Lung (tissue), 12 donors: ENCODE results near the gene ZNF783. TPM values are rescaled to one million over a fixed set of nuclear protein-coding genes. Genes with fewer than 3 reads are reported as not detected.

Experiments used
- ATAC-seq: fragments of 200-7000 bp; cut with Tn5 transposase; one replicate; pipeline ENCODE4 v1.9.1; 2020; ENCODE audit warnings: moderate number of reproducible peaks; ENCODE audit not compliant: insufficient read depth, low FRiP score
- DNase-seq, 3 donors: peaks; one replicate each; pipeline ENCODE4 v3.0.0-alpha.2; 2013 to 2017
- H3K27ac ChIP-seq, 2 donors: one replicate each; pipeline ENCODE4 v1.5.1; 2013; ENCODE audit warnings: mild to moderate bottlenecking in 2 of 2, moderate library complexity in 2 of 2, control low read depth in 1 of 2, inconsistent platforms in 1 of 2, low read depth in 1 of 2, low read length in 1 of 2
- H3K27me3 ChIP-seq, 3 donors: one replicate each; pipeline ENCODE4 v1.5.1; 2013; ENCODE audit warnings: low read length in 2 of 3; ENCODE audit not compliant: control insufficient read depth in 3 of 3, insufficient read depth in 3 of 3
- H3K36me3 ChIP-seq, 4 donors: one replicate each; pipeline ENCODE4 v1.5.1; 2013; ENCODE audit warnings: low read length in 4 of 4, mild to moderate bottlenecking in 1 of 4, moderate library complexity in 1 of 4; ENCODE audit not compliant: control insufficient read depth in 4 of 4, insufficient read depth in 4 of 4
- H3K4me1 ChIP-seq, 5 donors: one replicate each; pipeline ENCODE4 v1.5.1; 2013; ENCODE audit warnings: low read length in 5 of 5, mild to moderate bottlenecking in 2 of 5, moderate library complexity in 1 of 5; ENCODE audit not compliant: control insufficient read depth in 5 of 5, insufficient read depth in 5 of 5
- H3K4me3 ChIP-seq: one replicate; pipeline ENCODE4 v1.5.1; 2013; ENCODE audit warnings: mild to moderate bottlenecking, control low read depth, moderate library complexity
- H3K9ac ChIP-seq, 2 donors: one replicate each; pipeline ENCODE4 v1.5.1; 2013; ENCODE audit warnings: low read length in 2 of 2, control low read depth in 1 of 2; ENCODE audit not compliant: insufficient read depth in 1 of 2
- H3K9me3 ChIP-seq, 4 donors: one replicate each; pipeline ENCODE4 v1.5.1; 2013; ENCODE audit warnings: low read length in 3 of 4, mild to moderate bottlenecking in 1 of 4, moderate library complexity in 1 of 4; ENCODE audit not compliant: control insufficient read depth in 4 of 4, insufficient read depth in 3 of 4
- WGBS, 2 donors: extraction: QIAGEN DNeasy Blood & Tissue Kit; methylation state at CpG; one replicate each; pipeline ENCODE4 v1.1.7; 2013; 5-methylcytosine and 5-hydroxymethylcytosine counted together
- polyA plus RNA-seq, 2 donors: library from polyadenylated mRNA; stranded (reverse); fragments of 200-250 nt; gene quantifications; one replicate each; pipeline ENCODE4 v1.2.1, GENCODE V29; 2013
- total RNA-seq, 2 donors: library from RNA; depleted of rRNA in 1 of 2; stranded (reverse); fragments of >200 nt in 1 of 2; gene quantifications; one replicate each; pipeline ENCODE4 v1.2.1, GENCODE V29; 2014 to 2021
- TF ChIP-seq, protein P1 (sequence below): IDR thresholded peaks from 2 replicates; pipeline ENCODE4 v1.5.1; 2012; ENCODE audit warnings: mild to moderate bottlenecking; ENCODE audit errors: control extremely low read depth, extremely low read depth
- donor health status: control.
- donor health status: control.
- donor health status: Bipolar disorder and iron deficiency.
- donor health status: healthy.
- donor health status: DM: yes; HTN: yes; CAD: no.

ZNF783 gene
- total and polyA plus RNA-seq, 4 donors = 6.2 to 16.3 (median 7.7) TPM

DNA sequence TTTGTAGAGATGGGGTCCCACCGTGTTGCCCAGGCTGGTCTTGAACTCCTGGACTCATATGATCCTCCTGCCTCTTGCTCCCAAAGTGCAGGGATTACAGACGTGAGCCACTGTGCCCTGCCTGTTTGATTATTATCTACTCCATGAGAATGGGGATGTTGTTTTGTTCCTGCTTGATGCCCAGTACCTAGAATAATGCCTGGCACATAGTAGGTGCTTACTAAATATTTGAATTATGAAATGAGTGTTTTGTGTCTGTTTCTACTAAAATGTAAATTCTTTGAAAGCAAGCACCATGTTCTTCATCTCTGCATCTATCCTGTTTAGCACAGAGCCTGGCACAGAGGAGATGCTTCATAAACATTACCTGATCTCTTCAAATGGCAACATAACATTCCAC lies 40.9 kb downstream of the ZNF783 start:
- H3K27ac ChIP-seq = no peak overlapping the region
- H3K4me3 ChIP-seq = no peak overlapping the region
- peaks cover 0 to 5% (median 0%) of the 10 kb centered on the region in 4 donors for H3K9me3 ChIP-seq
- TF ChIP-seq, protein P1, sequence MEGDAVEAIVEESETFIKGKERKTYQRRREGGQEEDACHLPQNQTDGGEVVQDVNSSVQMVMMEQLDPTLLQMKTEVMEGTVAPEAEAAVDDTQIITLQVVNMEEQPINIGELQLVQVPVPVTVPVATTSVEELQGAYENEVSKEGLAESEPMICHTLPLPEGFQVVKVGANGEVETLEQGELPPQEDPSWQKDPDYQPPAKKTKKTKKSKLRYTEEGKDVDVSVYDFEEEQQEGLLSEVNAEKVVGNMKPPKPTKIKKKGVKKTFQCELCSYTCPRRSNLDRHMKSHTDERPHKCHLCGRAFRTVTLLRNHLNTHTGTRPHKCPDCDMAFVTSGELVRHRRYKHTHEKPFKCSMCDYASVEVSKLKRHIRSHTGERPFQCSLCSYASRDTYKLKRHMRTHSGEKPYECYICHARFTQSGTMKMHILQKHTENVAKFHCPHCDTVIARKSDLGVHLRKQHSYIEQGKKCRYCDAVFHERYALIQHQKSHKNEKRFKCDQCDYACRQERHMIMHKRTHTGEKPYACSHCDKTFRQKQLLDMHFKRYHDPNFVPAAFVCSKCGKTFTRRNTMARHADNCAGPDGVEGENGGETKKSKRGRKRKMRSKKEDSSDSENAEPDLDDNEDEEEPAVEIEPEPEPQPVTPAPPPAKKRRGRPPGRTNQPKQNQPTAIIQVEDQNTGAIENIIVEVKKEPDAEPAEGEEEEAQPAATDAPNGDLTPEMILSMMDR = no peak
- H3K4me1 ChIP-seq = no peaks in the 10 kb centered on the region
- no peak overlapping the region for H3K9ac ChIP-seq
- ATAC-seq (no peak), DNase-seq (no peak)
- no peaks in the 10 kb centered on the region for H3K36me3 ChIP-seq
- 76 to 84% methylated on average over 2 of the region's 2 CpGs for WGBS, 2 donors
- no peaks in the 10 kb centered on the region for H3K27me3 ChIP-seq

DNA sequence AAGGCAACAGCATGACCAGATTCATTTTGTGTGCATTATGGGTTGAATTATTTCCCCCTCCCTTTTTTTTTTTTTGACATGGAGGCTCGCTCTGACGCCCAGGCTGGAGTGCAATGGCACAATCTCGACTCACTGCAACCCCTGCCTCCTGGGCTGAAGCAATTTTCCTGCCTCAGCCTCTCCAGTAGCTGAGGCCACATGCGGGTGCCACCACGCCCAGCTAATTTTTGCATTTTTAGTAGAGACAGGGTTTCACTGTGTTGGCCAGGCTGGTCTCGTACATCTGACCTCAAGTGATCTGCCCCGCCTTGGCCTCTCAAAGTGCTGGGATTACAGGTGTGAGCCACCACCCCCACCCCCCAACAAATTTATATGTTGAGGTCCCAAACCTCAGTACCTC lies 42.0 kb downstream of the ZNF783 start:
- TF ChIP-seq, protein P1 = no peak
- Histone ChIP-seq H3K36me3 (no peaks in the 10 kb centered on the region), H3K4me1 (no peaks in the 10 kb centered on the region), H3K27me3 (no peaks in the 10 kb centered on the region), H3K9ac (no peak overlapping the region), H3K27ac (no peak overlapping the region), H3K4me3 (no peak overlapping the region), H3K9me3 (peaks cover 0 to 4% (median 0%) of the 10 kb centered on the region in 4 donors)
- ATAC-seq = no peak
- no peak for DNase-seq
- WGBS, 2 donors = 86 to 89% methylated on average over 7 of the region's 7 CpGs

DNA sequence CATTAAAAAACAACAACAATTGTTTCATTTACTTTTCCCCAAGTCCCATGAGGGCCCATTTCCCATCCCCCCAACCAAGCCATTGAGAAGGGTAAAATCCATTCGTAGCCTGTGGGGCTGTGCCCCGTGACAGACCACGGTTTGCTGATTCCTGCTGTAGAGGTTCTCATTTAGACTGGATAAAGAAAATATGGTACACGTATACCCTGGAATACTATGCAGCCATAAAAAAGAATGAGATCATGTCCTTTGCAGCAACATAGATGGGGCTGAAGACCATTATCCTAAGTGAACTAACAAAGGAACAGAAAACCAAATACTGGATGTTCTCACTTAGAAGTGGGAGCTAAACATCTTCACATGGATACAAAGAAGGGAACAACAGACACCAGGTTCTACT lies 44.9 kb downstream of the ZNF783 start:
- Histone ChIP-seq H3K4me3 (no peak overlapping the region), H3K27ac (no peak overlapping the region), H3K36me3 (no peaks in the 10 kb centered on the region), H3K4me1 (no peaks in the 10 kb centered on the region), H3K9me3 (peaks cover 0 to 3% (median 0%) of the 10 kb centered on the region in 4 donors), H3K27me3 (no peaks in the 10 kb centered on the region), H3K9ac (no peak overlapping the region)
- WGBS, 2 donors = 90 to 93% methylated on average over 4 of the region's 4 CpGs
- DNase-seq = no peak
- TF ChIP-seq, protein P1 = no peak
- no peak for ATAC-seq
